ENCODE measurements around the gene MZB1.

DNA sequence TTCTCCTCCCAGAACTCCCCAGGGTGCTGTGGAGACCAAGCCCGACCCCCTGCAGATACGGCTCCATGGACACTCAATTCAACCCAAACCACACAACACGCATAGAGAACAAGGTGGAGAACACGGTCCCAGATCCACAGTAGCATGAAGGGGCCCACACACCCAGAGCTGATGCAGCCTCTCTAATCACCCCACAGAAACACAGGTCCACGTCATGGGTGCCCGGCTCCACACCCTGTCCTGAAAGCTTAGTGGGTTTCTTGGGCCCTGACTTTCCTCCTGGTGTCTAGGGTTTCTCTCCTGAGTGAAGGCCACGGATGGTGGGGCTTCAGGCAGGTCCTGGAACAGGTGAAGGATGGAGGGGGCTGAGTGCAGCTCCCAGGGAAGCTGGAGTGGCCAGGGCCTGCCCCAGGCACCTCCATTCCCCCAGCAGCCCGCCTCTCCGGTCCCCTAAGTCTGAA, 5.1 kb downstream of the MZB1 start:
- TF ChIP-seq, protein P1, sequence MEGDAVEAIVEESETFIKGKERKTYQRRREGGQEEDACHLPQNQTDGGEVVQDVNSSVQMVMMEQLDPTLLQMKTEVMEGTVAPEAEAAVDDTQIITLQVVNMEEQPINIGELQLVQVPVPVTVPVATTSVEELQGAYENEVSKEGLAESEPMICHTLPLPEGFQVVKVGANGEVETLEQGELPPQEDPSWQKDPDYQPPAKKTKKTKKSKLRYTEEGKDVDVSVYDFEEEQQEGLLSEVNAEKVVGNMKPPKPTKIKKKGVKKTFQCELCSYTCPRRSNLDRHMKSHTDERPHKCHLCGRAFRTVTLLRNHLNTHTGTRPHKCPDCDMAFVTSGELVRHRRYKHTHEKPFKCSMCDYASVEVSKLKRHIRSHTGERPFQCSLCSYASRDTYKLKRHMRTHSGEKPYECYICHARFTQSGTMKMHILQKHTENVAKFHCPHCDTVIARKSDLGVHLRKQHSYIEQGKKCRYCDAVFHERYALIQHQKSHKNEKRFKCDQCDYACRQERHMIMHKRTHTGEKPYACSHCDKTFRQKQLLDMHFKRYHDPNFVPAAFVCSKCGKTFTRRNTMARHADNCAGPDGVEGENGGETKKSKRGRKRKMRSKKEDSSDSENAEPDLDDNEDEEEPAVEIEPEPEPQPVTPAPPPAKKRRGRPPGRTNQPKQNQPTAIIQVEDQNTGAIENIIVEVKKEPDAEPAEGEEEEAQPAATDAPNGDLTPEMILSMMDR (IDR thresholded peaks at IDR 0.05 in 8 of 11, conservative IDR thresholded peaks at IDR 0.05 in 3 of 11), result no peak
- TF ChIP-seq POLR2AphosphoS5 (IDR thresholded peaks at IDR 0.05), result no peak
